ENCODE data around the gene HCK.

The HCK gene

DNA sequence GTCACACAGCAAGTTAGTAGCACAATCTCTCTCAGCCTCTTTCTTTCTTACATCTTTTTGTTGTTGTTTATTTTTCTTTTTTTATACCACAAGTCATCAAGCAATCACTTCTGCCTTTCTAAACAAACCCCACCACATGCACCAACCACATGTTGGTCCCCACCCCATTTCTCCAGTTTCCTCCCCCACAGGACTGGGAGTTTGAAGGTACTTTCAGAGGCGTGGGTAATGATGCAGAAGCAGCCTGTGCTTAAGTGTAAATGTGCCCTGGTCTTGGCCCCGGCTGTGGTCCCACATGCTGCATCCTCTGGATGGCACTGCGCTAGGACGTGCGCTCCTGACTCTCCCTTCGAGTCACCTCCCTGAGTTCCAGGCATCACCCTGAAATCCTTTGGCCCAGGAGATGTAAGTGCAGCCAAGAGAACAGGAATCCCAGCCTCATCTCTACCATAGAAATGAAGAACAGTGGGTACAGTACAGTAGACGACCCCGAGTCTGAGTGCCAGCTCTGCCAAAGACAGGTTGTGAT, 5.7 kb downstream of the HCK start:
- DNase-seq (ENCODE audit: low read depth in 2 of 3, low spot score in 1 of 3) = no peak

DNA sequence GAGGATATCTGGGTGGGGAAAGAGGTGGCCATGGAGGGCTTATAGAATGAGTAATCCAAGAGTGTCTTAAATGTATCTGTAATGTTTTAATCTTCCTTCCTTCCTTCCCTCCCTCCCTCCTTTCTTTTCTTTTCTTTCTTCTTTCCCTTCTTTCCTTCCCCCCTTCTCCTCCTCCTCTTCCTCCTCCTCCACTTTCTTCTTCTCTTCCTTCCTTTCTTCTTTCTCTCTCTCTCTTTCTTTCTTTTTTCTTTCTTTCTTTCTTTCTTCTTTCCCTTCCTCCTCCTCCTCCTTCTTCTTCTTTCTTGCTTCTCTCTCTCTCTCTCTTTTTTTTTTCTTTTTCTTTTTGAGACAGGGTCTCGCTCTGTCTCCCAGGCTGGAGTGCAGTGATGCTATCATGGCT, 7.1 kb downstream of the HCK start:
- DNase-seq (ENCODE audit: low read depth in 2 of 3, low spot score in 1 of 3) = no peak

DNA sequence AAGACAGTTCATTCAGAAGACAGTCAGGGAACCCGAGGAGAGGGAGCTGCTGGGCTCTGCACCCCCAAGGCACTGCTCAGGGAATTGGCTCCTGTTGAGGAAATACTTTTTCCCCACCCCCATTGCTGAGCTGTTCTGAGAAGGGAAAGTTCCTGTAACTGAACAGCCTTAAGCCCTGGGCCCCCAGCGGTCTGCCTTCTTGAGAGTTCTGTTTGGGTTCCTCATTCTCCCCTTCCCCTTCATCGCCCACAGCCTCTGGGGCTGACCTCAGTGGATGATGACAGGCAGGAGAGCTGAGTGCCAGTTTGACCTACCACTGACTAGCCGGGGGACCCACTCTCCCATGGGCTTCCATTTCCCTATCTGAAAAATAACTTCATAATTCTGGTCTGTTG, 10.7 kb downstream of the HCK start:
- DNase-seq (ENCODE audit: low read depth in 2 of 3, low spot score in 1 of 3) = no peak

DNA sequence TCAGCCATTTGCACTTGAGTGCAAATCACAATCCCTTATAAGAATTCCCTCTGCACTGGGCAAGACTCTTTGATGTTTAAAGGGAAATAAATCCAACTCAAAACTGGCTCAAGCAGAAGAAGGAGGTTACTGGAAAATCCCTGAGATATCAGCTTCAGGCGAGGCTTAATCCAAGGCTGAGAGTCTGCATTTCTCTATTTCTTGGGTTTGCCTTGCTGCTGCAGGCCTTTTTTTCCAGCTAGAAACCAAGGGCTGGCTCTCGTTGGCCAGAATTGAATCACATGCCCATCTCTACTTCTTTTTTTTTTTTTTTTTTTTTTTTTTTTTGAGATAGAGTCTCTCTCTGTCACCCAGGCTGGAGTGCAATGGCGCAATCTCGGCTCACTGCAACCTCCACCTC, 11.7 kb downstream of the HCK start:
- no peak for DNase-seq (ENCODE audit: low read depth in 2 of 3, low spot score in 1 of 3)

DNA sequence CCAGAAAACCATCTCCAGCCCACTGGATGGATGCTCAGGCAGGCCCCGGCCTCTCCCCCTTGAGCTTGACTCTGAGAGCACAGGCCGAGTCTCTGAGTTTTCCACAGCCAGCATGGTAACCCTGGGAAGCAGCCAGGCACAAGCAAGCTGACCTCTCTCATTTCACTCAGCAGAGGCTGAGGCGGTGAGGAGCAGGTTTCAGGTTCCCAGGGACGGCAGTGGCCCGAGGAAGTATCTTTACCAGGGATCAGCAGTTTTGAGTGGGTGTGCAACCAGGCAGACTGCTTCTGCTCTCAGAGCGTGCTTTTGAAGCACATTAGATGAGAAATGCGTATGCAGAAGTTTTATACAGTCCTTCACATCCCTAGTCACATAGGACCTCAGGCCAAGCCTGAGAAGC, 12.6 kb downstream of the HCK start:
- no peak for DNase-seq (ENCODE audit: low read depth in 2 of 3, low spot score in 1 of 3)

DNA sequence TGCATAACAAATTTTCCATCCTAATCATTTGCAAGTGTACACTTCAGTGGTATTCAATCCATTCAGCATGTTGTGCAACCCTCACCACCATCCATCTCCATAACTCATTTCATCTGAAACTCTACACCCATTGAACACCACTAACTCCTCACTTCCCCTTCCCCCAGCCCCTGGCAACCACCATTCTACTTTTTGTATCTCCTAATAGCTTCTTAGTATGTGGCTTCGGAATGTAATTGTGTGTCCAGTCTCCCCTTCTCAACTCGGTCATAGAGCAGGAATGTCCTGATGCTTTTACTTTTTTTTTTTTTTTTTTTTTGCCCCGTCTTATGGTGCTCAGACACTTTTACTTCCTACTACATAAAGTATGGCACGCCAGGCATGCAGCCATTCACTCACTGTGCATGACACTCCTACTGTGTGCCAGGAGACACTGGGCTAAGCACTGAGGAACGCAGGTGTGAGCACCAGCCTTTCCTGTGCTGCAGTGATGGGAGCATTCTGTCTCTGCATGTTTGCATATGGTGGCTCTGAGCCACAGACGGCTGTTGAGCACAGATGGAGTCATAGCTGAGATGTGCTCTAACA, 15.3 kb downstream of the HCK start:
- DNase-seq (ENCODE audit: low read depth in 2 of 3, low spot score in 1 of 3) = no peak

DNA sequence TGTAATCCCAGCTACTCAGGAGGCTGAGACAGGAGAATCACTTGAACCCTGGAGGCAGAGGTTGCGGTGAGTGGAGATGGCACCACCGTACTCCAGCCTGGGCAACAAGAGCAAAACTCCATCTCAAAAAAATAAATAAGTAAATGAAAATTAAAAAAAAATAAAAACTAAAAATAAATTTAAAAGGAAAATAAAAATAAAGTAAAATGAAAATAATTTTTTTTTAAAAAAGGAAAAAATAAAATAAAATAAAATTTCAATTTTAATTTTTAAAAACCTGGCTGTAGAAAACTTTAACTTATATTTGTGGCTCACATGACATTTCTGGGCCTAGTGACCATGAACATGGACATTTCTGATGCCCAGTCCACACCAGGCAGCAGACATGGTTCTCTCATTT, 16.1 kb downstream of the HCK start:
- no peak for DNase-seq (ENCODE audit: low read depth in 2 of 3, low spot score in 1 of 3)

DNA sequence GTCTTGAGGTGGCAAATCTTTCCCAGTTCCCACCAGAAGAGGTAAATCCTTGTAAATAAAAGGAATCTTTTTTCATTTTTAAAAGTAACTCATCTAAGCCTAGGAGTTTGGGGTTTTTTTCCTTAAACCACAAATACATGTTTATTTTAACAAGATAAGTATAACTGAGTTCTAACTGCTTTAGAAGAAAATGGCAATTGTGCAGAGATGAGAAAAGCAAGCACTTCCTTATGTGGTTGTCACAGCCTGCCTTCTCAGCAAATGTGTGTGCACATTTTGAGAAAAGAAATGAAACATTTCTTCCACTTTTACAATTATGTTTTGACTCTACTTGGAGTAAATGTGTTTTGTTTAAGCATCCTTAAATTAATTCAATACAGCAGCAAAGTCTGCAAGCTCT, 17.7 kb downstream of the HCK start:
- no peak for DNase-seq (ENCODE audit: low read depth in 2 of 3, low spot score in 1 of 3)

DNA sequence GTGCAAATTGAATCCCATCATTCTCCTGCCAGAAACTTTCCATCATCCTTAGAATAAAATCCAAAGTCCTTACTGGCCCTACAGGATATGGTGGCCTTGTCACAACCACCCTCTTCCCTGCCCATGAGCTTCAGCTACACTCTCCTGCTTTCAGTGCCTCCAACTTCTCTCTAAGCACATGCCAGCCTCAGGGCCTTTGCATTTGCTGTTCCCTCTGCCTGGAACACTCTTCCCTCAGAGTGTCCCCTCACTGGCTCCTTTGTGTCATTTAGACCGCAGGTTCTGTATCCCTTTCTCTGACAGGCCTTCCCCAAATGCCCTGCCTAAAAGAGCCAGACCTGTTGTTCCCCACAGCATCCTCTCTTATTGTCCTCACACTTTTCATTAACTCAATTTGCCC, 18.2 kb downstream of the HCK start:
- DNase-seq (ENCODE audit: low read depth in 2 of 3, low spot score in 1 of 3) = no peak

DNA sequence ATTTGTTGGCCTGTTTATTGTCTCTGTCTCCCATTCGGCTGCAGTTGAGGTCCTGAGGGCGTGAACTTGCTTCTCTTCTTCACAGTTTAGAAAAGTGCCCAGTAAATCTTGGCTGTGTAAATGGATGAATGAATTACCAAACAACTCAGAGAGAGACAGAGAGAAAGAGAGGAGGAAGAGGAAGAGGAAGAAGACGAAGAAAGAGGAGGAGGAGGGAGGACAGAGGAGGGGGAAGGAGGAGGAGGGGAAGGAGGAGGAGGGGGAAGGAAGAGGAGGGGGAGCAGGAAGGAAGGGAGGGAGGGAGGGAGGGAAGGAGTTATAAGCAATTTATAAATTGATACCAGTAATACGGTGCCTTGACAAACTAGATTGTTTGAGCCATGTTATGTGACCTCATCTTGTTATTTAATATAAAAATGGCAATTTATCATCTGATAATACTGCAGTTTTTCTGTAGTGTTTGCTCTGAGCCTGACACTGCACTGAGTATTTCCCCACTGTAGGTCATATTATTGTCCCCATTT, 18.7 kb downstream of the HCK start:
- DNase-seq (ENCODE audit: low read depth in 2 of 3, low spot score in 1 of 3) = no peak

DNA sequence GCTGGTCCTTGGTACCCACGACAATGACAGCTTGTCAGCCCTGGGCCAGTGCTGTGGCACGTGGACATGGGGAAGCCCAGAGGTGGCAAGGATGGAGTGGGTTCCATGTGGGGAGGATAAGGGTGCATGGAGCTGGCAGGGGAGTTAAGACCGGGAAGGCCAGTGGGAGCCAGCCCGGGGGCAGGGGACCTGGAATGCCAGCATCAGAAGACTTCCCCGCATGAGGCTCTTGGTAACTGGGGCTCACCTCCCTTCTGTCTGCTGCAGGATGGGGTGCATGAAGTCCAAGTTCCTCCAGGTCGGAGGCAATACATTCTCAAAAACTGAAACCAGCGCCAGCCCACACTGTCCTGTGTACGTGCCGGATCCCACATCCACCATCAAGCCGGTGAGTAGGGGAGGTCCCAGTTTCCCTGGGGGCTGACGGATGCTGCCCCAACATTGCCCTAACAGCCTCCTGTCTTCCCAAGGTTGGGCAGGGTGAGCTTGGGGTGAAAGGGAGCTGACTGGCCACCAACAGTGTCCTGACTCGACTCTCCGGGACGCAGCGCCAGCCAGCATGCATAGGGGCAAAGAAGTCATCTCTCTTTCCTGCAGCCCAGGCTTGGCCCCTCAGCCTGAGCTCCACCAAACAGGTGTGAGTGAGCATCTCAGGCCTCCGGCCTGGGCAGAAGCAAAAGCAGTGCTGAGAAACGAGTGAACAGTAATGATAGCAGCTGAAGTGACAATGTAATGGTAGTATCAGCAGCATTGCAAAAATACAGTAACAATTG, 19.5 kb downstream of the HCK start:
- DNase-seq (ENCODE audit: low read depth in 2 of 3, low spot score in 1 of 3) = no peak

DNA sequence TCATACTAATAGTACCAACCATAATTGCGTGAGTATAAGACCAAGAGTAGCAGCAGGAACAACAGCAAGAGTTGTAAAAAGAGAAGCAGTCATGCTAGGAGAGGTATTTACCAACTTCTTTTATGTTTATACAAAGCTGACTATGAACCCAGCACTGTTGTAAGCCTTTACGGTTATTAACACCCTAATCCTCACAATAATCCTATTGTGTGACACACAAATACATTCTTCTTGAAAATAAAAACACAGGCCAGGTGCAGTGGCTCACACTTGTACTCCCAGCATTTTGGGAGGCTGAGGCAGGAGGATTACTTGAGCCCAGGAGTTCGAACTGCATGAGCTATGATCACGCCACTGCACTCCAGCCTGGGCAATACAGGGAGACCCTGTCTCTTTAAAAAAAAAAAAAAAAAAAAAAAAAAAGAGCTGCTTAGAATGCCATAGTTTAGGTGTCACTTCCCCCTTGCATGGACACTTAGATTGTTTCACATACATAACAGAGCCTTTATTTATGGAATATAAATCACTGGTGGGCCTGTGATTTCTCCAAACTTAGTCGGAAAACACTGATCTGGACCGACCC, 20.2 kb downstream of the HCK start:
- no peak for DNase-seq (ENCODE audit: low read depth in 2 of 3, low spot score in 1 of 3)

DNA sequence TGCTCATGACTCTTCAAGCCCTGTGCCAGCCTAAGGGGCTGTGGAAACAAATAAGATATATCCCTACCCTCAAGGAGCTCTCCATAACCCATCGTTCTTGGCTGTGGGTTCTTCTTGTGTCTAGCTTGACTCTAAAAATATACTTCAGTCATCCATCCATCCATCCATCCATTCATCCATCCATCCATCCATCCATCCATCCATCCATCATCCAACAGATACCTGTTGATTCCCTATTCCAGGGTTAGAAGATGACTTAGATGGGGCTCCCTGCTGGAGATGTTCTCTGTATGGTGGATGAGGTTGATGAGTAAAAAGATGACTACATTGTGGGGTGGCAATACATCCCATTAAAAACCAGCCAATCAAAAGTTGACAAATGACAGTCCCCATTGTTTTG, 23.5 kb downstream of the HCK start:
- no peak for DNase-seq (ENCODE audit: low read depth in 2 of 3, low spot score in 1 of 3)

DNA sequence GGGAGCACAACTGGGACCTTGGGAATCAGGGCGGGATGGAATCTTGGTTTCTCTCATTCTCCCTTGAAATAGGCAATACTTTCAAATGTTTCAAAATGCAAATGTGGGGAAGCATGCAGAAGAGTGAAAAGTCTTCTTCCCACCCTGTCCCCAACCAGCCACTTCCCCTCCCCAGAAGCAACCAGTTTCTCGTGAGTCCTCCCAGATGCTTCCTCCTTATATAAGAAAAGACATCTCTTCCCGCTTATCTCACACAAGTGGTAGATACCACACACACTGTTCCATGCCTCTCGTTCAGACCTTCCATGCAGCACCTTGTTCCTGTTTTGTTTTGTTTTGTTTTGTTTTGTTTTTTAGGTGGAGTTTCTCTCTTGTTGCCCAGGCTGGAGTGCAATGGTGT, 25.1 kb downstream of the HCK start:
- no peak for DNase-seq (ENCODE audit: low read depth in 2 of 3, low spot score in 1 of 3)

DNA sequence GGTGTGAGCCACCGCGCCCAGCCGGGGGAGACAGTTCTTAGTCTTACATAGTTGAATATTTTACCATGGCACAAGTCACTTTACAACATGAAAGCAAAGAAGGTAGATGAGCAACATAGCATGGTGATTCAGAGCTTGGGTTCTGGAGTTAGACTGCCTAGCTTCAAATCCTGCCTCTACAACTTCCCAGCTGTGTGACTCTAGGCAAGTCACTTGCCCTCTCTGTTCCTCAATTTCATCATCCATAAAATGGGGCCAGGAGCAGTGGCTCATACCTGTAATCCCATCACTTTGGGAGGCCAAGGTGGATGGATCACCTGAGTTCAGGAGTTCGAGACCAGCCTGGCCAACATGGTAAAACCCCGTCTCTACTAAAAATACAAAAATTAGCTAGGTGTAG, 26.3 kb downstream of the HCK start:
- DNase-seq (ENCODE audit: low read depth in 2 of 3, low spot score in 1 of 3) = no peak

DNA sequence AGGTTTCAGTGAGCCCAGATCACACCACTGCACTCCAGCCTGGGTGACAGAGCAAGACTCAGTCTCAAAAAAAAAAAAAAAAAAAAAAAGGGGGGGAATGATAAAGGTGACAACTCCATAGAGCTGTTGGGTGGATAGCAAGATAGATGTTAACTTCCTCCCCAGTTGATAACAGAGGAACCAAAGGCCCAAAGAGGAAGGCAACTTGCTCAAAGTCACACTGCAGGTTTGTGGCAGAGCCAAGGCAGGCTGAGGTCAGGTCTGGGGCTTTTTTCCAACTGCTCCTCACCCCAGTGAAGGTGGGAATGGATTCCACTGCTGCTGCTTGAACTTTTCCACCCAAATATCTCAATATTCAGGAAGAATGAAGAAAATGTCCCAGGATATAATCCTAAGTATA, 26.7 kb downstream of the HCK start:
- no peak for DNase-seq (ENCODE audit: low read depth in 2 of 3, low spot score in 1 of 3)

DNA sequence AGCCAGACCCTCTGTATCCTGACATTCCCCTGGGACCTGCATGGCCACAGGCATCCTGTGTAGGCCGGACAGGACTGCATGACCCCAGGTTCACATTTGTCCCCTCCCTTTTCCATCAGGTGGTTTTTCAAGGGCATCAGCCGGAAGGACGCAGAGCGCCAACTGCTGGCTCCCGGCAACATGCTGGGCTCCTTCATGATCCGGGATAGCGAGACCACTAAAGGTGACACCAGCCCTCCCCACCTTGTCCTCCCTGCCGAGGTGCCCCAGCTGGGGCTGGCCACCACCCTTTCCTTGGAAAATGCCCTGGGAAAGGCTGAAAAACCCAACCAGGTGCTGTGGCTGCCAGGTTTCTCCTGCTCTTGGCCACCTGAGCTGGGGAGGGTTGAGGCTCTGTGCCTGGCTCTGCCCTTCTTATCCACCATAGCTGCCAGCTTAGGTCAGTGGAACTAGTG, 27.6 kb downstream of the HCK start:
- no peak for DNase-seq (ENCODE audit: low read depth in 2 of 3, low spot score in 1 of 3)

DNA sequence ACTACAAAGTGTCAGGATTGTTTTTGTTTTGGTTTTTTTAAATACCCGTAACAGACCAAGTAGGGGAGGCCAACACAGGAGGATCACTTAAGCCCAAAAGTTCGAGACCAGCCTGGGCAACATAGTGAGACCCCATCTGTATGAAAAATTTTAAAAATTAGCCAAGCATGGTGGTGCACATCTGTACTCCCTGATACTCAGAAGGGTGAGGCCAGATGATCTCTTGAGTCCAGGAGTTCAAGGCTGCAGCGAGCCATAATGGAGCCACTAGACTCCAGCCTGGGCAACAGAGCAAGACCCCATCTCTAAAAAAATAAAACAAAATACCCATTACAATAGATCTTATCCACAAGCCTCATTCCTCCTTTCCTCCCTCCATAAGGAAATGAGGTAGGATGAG, 28.7 kb downstream of the HCK start:
- no peak for DNase-seq (ENCODE audit: low read depth in 2 of 3, low spot score in 1 of 3)

DNA sequence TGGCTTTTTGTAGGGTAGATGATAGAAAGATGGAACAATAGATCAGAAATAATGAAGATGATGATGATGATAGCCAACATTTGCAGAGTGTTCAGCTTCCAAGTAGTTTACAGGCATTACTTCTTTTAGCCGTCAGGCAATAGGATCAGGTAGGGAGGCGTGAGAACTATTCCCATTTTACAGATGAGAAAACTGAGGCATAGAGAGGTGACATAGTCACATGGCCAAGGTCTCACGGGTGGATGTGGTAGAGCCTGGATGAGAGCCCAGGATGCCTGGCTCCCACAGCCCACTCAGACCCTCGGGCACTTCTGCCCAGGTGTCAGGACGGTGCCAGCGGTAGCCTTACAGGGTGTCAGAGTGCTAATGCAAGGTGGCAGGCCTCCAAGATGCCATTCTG, 31.4 kb downstream of the HCK start:
- DNase-seq (ENCODE audit: low read depth in 2 of 3, low spot score in 1 of 3) = no peak

DNA sequence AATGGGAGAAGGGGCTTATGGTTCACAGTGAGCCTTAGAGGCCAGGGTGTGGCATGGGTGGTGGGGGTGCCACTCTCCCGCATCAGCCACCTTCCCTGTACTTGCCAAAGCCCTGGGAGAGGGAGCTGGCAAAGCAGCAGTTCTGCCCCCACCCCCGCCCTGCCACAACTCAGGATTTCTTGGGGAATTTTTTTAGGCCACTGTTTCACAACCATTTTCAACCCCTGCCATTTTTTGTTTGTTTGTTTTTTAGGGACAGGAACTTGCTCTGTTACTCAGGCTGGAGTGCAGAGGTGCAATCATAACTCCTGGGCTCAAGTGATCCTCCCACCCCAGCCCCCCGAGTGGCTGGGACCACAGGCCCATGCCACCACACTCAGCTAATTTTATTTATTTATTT, 35.0 kb downstream of the HCK start:
- DNase-seq (ENCODE audit: low read depth in 2 of 3, low spot score in 1 of 3) = no peak

DNA sequence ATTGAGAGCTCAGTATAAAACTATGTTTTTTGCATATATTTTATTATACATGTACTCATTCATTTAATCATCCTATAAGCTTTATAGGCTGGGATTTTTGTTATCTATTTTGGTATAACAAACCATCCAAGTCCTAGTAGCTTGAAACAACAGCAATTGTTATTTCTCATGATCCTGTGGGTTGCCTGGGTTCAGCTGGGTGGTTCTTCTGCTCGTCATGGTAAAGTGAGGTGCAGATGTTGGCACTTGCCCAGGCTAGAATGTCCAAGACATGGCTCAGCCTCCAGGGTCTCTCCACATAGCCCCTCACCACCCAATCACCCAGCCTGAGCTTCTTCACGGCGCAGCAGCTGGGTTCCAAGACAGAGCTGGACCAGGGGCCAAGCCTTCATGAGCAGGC, 36.7 kb downstream of the HCK start:
- no peak for DNase-seq (ENCODE audit: low read depth in 2 of 3, low spot score in 1 of 3)

DNA sequence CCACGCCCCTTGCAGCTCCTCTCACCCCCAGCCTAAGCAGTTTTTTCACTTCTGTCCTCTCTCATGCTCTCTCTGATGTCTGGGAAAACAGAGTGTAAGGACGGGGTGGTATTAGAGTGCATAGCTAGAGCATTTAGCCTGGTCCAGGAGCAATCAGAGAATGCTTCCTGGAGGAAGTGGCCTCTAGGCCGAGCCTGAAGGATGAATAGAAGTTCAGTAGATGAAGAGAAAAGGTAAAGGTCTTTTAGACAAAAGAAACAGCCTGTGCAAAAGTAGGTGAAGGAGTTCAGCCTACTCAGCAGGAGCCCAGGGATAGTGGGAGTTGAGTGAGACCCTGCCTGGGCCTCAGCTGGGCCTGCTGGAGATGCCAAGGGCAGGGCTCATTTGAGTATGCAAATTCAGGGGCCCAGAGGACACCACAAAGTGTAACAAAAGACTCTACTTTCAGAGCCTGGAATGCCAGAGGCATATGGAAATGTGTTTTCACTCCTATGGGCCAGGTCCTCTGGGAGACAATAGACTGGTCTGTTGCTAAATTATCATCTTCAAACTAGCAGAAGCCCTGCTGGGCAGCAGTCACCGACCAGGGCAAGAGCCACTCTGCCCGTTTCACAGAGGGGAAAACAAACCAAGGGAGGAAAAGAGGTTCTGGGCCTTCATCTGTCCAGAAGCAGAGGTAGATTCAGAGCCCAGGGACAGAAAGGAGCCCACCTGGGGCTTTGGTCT, 37.8 kb downstream of the HCK start:
- no peak for DNase-seq (ENCODE audit: low read depth in 2 of 3, low spot score in 1 of 3)

All from stimulated activated CD4-positive, alpha-beta T cell treated with anti-CD3 and anti-CD28 coated beads, Interleukin-12 subunit alpha, Interleukin-12 subunit beta, amount 100 ng/mL, for 48 hours (primary cell).